LNCAP (cell line): ENCODE measurements around the gene SHROOM3.

Experiments used
- TF ChIP-seq, protein P1 (sequence below): fragments of 450-650 bp; IDR thresholded peaks from 2 replicates; pipeline ENCODE4 v1.5.1; 2017; ENCODE audit warnings: mild to moderate bottlenecking

Gene SHROOM3

DNA sequence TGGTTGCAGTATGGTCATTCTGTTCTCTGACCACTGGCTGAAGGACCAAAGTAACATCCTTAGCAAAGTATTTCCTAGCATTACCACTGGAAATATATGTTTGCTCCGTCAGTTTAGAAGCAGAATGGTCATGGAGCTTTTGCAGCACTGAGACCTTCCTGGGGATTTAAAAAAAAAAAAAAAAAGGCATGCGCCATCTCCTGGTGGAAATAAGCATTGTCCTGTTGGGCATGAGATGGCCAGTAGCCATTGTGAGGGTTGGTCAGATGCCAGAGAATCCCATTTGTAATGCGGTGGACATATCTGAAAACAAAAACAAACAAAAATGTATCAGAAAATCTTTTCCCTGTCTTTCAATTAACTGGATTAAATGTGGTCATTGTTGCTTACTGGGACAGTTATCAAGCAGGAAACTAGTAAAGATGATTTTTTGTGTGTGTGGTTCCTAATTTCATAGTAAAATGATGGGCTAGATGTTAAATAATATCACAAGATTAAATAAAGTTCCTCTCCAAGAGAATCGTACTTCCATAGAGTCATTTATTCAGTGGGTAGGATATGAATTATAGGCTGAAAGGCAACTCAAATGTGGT is 323.4 kb downstream of the SHROOM3 start:
- TF ChIP-seq, protein P1, sequence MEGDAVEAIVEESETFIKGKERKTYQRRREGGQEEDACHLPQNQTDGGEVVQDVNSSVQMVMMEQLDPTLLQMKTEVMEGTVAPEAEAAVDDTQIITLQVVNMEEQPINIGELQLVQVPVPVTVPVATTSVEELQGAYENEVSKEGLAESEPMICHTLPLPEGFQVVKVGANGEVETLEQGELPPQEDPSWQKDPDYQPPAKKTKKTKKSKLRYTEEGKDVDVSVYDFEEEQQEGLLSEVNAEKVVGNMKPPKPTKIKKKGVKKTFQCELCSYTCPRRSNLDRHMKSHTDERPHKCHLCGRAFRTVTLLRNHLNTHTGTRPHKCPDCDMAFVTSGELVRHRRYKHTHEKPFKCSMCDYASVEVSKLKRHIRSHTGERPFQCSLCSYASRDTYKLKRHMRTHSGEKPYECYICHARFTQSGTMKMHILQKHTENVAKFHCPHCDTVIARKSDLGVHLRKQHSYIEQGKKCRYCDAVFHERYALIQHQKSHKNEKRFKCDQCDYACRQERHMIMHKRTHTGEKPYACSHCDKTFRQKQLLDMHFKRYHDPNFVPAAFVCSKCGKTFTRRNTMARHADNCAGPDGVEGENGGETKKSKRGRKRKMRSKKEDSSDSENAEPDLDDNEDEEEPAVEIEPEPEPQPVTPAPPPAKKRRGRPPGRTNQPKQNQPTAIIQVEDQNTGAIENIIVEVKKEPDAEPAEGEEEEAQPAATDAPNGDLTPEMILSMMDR, result peak; percentile 80

DNA sequence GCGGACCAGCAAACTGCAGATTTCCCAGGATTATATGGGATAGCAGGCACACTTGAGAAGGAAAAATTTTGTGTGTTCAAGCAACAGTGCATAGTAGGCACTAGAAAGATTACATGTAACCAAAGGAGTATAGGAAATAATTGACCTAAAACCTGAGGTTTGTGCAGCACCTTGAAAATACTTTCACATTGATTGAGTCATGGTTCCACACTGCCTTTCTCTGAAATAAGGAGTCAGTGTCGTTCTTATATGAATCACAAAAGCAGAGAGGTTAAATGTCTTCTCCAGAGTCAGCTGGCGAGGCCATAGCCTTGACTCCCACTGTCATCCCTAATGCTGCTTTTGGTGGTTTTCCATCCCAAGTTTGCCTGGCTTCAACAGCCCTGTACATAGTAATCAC is 324.0 kb downstream of the SHROOM3 start:
- TF ChIP-seq, protein P1, result no peak

DNA sequence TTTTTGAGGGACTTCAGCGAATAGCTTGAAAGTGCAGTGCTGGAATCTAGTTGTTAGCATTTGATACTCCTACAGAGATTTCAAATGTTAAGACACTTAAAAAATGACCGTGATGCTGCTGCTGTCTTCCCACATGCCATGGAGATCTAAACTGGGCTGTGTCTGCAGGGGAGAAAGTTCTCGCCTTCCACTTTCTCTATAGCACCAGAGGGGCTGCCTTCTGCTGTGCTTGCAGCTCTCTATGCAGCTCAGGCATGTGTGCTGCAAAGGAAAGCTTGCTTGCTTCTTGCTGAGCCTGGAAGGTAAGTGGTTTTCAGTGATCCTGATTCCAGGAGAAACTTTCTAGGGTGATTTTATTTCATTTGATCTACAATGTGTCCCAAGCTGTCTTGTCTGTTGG is 325.2 kb downstream of the SHROOM3 start:
- TF ChIP-seq, protein P1, result no peak

DNA sequence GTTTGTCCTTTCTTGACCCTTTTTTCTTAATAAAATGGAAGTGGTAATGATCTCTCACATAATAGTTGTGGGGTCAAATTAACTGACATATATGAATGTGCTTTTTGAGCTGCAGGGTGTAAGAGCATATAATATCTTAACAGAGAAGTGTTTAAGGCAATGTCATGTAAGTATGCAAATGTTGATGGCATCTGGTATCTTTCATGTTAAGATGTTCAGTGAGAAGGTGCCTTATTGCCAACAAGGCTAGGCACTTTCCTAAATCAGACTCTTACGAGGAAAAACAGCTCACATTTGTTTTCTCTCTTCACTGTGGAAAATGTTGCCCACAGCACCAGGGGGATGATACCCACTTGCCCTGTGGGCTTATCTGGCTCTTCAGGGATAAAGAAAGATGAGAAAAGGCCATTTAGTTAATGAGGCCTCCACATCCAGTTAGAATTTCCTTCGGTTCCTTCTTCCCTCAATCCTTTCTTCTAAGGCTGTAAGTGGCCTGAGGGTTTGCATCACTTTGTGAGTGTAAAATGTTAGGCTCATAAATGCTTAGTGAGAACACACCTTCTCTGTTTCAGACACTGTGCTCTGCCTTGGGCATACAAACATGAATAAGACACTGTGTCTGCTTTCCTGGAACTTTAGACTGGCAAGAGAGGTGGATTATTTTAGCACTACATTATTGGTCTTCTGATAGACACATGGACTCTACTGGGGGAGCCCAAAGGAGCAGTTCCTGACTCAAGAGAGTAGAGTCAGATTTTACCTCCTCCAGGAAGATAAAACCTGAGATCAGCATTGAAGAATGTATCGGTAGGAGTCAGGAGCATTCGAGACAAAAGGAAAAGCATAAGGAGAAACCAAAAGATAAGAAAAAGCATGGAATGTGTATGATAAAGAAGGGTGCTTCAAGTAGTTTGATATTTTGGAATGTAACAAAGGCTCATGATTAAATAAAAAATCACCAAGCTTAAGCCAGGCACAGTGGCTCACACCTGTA is 327.4 kb downstream of the SHROOM3 start:
- TF ChIP-seq, protein P1, result no peak

DNA sequence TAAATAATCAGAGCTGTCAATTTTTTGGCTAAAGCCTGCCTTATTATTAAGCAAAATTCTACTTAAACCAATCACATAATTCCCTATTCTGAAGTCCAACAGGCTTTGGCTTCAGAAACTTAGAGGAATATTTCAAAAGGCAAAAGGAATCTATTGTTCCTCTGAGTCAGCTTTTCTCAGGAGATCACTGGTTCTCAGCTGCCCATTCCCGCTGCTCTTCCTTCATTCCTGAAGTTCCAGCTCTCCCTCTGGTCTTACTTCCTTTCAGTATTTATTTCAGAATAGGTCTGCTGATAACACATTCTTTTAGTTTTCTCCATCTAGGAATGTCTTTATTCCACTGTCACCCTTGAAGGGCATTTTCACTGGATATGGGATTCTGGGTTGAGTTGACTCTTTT is 329.2 kb downstream of the SHROOM3 start:
- TF ChIP-seq, protein P1, result no peak

DNA sequence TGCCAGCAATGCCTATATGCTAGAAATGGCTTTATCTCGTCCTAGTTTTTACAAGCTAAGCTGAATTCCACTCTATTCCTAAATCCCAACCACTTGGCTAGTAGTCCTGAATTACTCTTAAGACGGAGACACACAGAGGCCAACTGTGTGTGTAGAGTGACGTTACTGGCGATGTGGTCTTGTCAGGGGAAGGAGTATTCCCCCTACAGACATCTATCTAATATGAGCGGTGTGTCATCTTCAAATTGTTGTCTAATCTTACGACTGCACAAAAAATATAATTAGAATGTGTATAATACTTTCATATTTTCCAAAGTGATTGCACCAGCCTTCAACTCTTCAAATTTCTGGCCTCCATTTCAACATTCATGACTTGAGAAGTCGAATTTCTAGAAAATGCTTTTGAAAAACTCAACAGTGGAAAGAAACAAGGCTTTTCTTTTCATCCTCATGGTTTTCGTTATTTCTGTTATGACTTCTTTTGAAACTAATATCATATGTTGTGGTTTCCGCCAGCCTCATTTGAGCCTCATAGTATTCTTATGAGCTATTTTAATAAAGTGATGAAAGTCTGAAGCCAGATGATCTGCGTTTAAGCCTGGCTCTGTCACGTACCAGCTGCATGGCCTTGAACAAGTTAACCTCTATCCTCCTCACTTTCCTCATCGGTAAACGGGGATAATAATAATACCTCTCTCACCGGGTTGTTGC is 330.6 kb downstream of the SHROOM3 start:
- TF ChIP-seq, protein P1, result no peak

DNA sequence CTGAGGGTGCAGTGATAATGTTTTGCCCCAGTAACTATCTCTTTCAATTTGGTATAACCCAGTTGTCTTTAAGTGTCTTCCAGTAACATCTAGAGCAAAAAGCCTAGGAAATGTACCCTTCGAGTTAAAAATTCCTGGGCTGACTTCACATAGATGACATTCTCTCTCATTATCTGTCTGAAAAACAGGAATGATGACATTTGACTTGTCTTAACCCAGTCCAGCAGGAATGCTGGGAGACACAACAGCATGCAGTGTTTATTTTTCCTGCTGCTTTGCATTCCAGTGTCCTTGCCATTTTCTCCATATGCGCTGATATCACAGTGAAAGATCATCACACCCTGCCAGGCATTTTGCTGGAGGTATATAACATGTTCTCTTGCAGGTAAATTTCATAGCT is 333.0 kb downstream of the SHROOM3 start:
- TF ChIP-seq, protein P1, result no peak
